ENCODE measurements around the gene PELI2. TPM values are rescaled to one million over a fixed set of nuclear protein-coding genes. Genes with fewer than 3 reads are reported as not detected.

PELI2 gene
- total and polyA plus RNA-seq, 2 of the 4 experiments (the other 2 are of a cell fraction), result 6.0 to 36.7 TPM

DNA sequence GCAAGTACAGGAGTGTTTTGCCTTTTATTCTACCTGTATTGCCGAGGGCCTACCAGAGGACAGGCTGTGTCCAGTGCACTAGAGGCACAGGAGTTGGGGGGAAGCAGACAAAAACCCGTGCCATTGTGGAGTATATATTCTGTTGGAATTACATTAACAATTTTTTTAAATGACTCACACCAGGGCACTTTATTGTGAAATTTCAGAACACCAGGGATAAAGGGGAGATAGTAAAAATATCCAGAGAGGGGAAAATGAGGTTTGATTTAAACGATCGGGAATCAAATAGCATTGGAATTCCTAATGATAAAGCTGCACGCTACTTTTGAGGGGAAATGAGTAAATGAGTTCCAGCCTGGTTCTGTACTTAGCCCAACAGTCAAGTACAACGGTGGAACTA is 123.2 kb downstream of the PELI2 start:
- no peak overlapping the region for H3K27ac ChIP-seq (ENCODE audit: insufficient read depth, low read length)
- no peak overlapping the region for H3K4me3 ChIP-seq (ENCODE audit: insufficient read depth, low read depth, low read length)
- H3K23ac ChIP-seq (ENCODE audit: low read depth, low read length), result no peak overlapping the region
- POLR2A ChIA-PET (ENCODE audit: unreplicated experiment), result no interaction called here
- H4K91ac ChIP-seq (ENCODE audit: insufficient read depth, low read depth, low read length), result no peak overlapping the region; the same call in 1 of the 2 replicates
- no TSS peak for BruUV-seq (replicated peaks)
- no peak overlapping the region for H2AFZ ChIP-seq (replicated peaks; ENCODE audit: low read length, poor library complexity)
- no peaks in the 10 kb centered on the region for H3K27me3 ChIP-seq (ENCODE audit: control insufficient read depth, insufficient read depth, low read length)
- H4K8ac ChIP-seq (ENCODE audit: low read depth in 2 of 2, low read length in 2 of 2), result peak overlapping the region in 1 of 2 experiments; percentile 25; a peak in 2 of 4 replicates
- no peak overlapping the region for H2BK20ac ChIP-seq (ENCODE audit: low read depth, low read length)
- no peak overlapping the region for H4K5ac ChIP-seq (ENCODE audit: low read depth, low read length)
- ATAC-seq (ENCODE audit: low read depth) (no peak), DNase-seq (no peak)
- 0 out of 3 replicates have a peak overlapping the region, but pooled peaks have one; percentile 20 for H2BK15ac ChIP-seq (ENCODE audit: low read depth, low read length)
- WGBS, 2 experiments (ENCODE audit: extremely low coverage in 2 of 2, insufficient read length in 1 of 2), result no CpG with 5 or more reads among the region's 6 CpGs
- H3K56ac ChIP-seq (ENCODE audit: extremely low read depth, insufficient read depth, low read length), result no peak overlapping the region
- CTCF ChIA-PET, result no interaction called here
- peak overlapping the region; percentile 31; the same call in 1 of the 2 replicates for H3K4ac ChIP-seq (ENCODE audit: low read depth, low read length)
- no peaks in the 10 kb centered on the region for H4K20me1 ChIP-seq (ENCODE audit: insufficient read depth, low read length)
- no peaks in the 10 kb centered on the region for H3K9me3 ChIP-seq (ENCODE audit: control insufficient read depth, insufficient read depth, low read length)
- H3K9me1 ChIP-seq (ENCODE audit: insufficient read depth, low read length), result 0 out of 2 replicates have a peak, but pooled peaks cover 5% of the 10 kb centered on the region
- H3K79me1 ChIP-seq (ENCODE audit: low read depth in 1 of 2, low read length in 2 of 2), result peaks cover 10 to 20% of the 10 kb centered on the region in 2 experiments; a peak in 3 of 4 replicates
- no peak overlapping the region for H2AK9ac ChIP-seq (replicated peaks; ENCODE audit: low read depth, low read length, poor library complexity)
- no peak overlapping the region for H3K9ac ChIP-seq (ENCODE audit: low read depth, low read length)
- H3K18ac ChIP-seq (ENCODE audit: low read depth, low read length), result peak overlapping the region; percentile 24; the same call in 1 of the 2 replicates
- dilution Hi-C loops (cut with HindIII; ENCODE audit: low sequenced_read_pairs, unreplicated experiment), result no loop called here
- intact Hi-C loops (cut with micrococcal nuclease), result no loop called here
- no peaks in the 10 kb centered on the region for H3K36me3 ChIP-seq (ENCODE audit: control insufficient read depth, insufficient read depth, low read length)
- H2AK5ac ChIP-seq (ENCODE audit: low read depth, low read length), result peak overlapping the region; percentile 54; the same call in 1 of the 2 replicates
- H2BK120ac ChIP-seq (ENCODE audit: low read depth, low read length), result 0 out of 2 replicates have a peak overlapping the region, but pooled peaks have one; percentile 25
- H3K14ac ChIP-seq (replicated peaks; ENCODE audit: low read depth, low read length), result peak overlapping the region; percentile 59; the same call in 1 of the 2 replicates
- in situ Hi-C loops (cut with MboI; ENCODE audit: low sequenced_read_pairs), result no loop called here
- peak overlapping the region; percentile 60 for H2BK5ac ChIP-seq (ENCODE audit: low read depth, low read length, poor library complexity, severe bottlenecking)
- TF ChIP-seq, protein P1, sequence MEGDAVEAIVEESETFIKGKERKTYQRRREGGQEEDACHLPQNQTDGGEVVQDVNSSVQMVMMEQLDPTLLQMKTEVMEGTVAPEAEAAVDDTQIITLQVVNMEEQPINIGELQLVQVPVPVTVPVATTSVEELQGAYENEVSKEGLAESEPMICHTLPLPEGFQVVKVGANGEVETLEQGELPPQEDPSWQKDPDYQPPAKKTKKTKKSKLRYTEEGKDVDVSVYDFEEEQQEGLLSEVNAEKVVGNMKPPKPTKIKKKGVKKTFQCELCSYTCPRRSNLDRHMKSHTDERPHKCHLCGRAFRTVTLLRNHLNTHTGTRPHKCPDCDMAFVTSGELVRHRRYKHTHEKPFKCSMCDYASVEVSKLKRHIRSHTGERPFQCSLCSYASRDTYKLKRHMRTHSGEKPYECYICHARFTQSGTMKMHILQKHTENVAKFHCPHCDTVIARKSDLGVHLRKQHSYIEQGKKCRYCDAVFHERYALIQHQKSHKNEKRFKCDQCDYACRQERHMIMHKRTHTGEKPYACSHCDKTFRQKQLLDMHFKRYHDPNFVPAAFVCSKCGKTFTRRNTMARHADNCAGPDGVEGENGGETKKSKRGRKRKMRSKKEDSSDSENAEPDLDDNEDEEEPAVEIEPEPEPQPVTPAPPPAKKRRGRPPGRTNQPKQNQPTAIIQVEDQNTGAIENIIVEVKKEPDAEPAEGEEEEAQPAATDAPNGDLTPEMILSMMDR (conservative IDR thresholded peaks at IDR 0.05; ENCODE audit: low read depth, low read length), result no peak
- TF ChIP-seq CHD1 (IDR thresholded peaks at IDR 0.05; ENCODE audit: low read depth, low read length), result no peak
- TF ChIP-seq RAD21 (IDR thresholded peaks at IDR 0.05; ENCODE audit: low read length), result no peak
- TF ChIP-seq SMC3 (IDR thresholded peaks at IDR 0.05; ENCODE audit: low read depth, low read length), result no peak
- TF ChIP-seq CEBPB (IDR thresholded peaks at IDR 0.05; ENCODE audit: low read depth, low read length), result peak; percentile 67
- H3K4me1 ChIP-seq (ENCODE audit: control insufficient read depth, insufficient read depth, low read length), result peaks cover 13% of the 10 kb centered on the region
- H3K4me2 ChIP-seq (ENCODE audit: low read depth, low read length), result no peak overlapping the region
